Measurements from ENCODE around the gene COQ10A.
A peak's percentile ranks its signal among the peaks of the same experiment; 100 is the strongest.

COQ10A gene

DNA sequence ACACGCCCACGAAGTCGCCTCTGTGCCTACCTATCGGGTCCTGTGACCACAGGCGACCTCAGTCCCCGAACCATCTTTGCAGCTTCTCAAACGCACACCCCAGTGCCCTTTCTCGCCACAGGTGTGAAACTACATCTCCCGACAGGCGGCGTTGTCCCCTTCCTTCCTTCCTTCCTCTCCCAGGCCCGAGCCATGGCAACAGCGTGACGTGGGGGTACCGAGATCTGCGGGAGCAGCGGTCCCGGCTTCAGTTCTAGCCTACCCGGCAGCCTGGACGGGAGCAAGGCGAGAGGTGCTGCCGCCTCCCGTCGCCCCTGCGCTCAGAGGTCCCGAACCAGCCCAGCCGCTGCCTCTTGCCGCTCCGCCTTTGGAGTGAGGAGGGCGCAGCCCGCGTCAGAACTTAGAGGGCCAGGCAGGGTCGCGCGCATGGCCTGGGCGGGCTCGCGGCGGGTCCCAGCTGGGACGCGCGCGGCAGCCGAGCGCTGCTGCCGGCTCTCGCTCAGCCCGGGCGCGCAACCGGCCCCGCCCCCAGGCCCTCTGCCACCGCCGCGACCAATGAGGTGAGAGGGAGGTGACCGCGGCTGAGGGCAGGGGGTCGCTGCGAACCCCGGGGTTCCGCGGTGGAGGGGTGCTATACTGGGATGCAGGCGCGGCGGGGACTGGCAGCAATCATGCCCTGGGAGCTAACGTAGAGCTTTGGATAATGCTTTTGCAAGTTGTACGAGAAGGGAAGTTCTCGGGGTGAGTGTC lies at the start of gene COQ10A:
COQ10A (plus strand) TSS at position 250 of the 750 bp plus-strand sequence; CDS start at position 427, 177 bp downstream.
- peak within 1 kb of the TSS; percentile 65 for H3K4me3 ChIP-seq (ENCODE audit: low read depth, low read length)
- TF ChIP-seq, protein P1, sequence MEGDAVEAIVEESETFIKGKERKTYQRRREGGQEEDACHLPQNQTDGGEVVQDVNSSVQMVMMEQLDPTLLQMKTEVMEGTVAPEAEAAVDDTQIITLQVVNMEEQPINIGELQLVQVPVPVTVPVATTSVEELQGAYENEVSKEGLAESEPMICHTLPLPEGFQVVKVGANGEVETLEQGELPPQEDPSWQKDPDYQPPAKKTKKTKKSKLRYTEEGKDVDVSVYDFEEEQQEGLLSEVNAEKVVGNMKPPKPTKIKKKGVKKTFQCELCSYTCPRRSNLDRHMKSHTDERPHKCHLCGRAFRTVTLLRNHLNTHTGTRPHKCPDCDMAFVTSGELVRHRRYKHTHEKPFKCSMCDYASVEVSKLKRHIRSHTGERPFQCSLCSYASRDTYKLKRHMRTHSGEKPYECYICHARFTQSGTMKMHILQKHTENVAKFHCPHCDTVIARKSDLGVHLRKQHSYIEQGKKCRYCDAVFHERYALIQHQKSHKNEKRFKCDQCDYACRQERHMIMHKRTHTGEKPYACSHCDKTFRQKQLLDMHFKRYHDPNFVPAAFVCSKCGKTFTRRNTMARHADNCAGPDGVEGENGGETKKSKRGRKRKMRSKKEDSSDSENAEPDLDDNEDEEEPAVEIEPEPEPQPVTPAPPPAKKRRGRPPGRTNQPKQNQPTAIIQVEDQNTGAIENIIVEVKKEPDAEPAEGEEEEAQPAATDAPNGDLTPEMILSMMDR (IDR thresholded peaks at IDR 0.05; ENCODE audit: low read depth, low read length, missing control alignments) = peak; percentile 76
- peak; percentile 57 for DNase-seq (ENCODE audit: low read depth)
- in situ Hi-C loops (cut with HindIII; ENCODE audit: low sequenced_read_pairs) = no loop called here

- in situ Hi-C loops (cut with HindIII; ENCODE audit: low sequenced_read_pairs) = loop anchor here (5.0 kb wide), 1 partner anchor 93 kb away; the partner anchor contains the start of gene ESYT1
- no peak for DNase-seq (ENCODE audit: low read depth)
- no peak overlapping the region for H3K4me3 ChIP-seq (ENCODE audit: low read depth, low read length)
- TF ChIP-seq, protein P1 (IDR thresholded peaks at IDR 0.05; ENCODE audit: low read depth, low read length, missing control alignments) = no peak
Observed at GRCh38 chr12:56219840-56220239, 46.9 kb upstream of the COQ10A start.

- no peak for DNase-seq (ENCODE audit: low read depth)
- TF ChIP-seq, protein P1 (IDR thresholded peaks at IDR 0.05; ENCODE audit: low read depth, low read length, missing control alignments) = no peak
- in situ Hi-C loops (cut with HindIII; ENCODE audit: low sequenced_read_pairs) = loop anchor here (5.0 kb wide), 1 partner anchor 93 kb away; the partner anchor contains the start of gene ESYT1
- H3K4me3 ChIP-seq (ENCODE audit: low read depth, low read length) = peak overlapping the region; percentile 64
Observed at GRCh38 chr12:56220611-56221231, 46.0 kb upstream of the COQ10A start.

DNA sequence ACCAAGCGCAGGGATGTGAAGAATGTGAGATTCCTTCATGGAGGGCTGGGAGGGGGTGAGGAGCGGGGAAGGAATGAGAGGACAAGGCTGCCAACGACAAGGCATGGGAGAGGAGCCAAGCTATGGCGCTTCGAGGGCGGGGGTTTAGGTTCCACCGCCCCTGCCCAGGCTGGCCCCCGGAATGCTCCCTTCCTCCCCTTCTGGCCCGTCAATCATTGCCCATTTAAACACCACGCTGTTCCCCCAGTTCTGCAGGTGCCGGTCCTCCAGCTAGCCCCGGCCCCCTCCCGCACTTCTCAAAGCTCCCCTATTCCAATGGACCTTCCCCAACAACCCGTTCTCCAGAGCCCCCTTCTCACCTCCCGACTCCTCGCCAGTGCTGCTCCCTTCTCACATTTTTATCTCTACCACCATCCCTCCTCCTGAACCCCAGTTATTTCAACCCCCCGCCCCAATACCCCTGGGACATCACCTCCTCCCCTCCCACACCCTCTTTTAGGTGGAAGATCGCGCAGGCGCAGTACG lies 45.4 kb upstream of the COQ10A start:
- TF ChIP-seq, protein P1 (IDR thresholded peaks at IDR 0.05; ENCODE audit: low read depth, low read length, missing control alignments) = no peak
- peak; percentile 68 for DNase-seq (ENCODE audit: low read depth)

DNA sequence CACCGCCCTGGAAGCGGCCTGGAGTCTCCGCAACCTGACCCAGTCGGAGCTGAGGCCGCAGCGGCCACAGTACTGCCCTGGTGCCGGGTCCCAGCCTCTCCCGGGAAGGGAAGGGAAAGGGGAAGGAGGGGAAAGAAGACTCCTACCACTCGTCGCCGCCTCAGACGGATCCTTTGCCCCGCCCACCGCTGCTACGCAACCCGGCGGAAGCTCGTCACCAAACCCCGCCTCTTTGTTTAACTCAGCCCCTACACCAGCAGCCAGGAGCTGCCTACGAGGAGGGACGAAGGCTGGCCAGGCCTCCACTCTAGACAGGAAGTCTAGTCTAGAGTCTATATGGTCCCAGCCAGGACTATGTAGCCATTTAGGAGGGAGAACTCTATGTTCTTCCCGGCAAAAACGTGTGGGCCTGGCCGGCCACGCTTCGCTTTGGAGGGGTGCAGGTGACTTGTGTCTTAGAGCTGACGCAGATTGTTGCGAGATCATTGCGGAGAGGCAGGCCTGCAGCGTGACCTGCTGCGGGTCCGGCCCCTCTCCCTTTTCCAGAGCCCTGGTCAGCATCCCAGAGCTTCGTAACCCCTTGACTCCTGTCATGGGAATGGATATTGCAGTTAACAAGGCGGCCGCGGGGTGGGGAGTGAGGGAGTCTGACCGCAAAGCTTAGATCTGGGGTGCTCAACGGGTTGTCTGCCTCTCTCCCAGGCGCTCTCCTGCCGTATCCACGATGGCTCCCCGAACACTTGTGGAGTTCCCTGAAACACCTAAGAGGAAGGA lies 44.8 kb upstream of the COQ10A start, which contains the start of gene RNF41:
RNF41 (minus strand) TSS at position 166 of the 774 bp plus-strand sequence. CDS start 7,875 bp downstream, outside the sequence.
- TF ChIP-seq, protein P1 (IDR thresholded peaks at IDR 0.05; ENCODE audit: low read depth, low read length, missing control alignments) = no peak
- H3K4me3 ChIP-seq (ENCODE audit: low read depth, low read length) = peak within 1 kb of the TSS; percentile 64
- peak; percentile 93 for DNase-seq (ENCODE audit: low read depth)
- in situ Hi-C loops (cut with HindIII; ENCODE audit: low sequenced_read_pairs) = loop anchor here (5.0 kb wide), 1 partner anchor 95 kb away; the partner anchor contains the start of gene ESYT1

More for the DNA sequence above, 45.4 kb upstream of the COQ10A start:
- peak overlapping the region; percentile 64 for H3K4me3 ChIP-seq (ENCODE audit: low read depth, low read length)
- in situ Hi-C loops (cut with HindIII; ENCODE audit: low sequenced_read_pairs) = loop anchor here (5.0 kb wide), 1 partner anchor 94 kb away; the partner anchor contains the start of gene ESYT1

DNA sequence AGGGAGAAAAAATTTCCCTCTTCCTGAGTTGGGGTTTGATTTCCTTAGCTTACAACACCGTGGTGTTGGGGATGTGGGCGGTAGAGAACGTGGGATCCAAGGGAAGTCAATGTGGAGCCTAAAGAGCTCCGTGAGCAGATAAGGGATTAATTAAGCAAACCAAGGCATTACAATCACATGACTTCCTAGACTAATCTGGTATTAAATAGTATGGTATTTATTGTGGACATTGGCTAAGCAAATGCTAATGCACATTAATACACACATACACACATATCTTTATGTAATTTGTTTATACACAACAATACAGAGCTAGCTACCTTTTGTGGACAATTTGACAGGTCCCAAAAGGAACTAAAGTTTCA lies 44.2 kb upstream of the COQ10A start:
- in situ Hi-C loops (cut with HindIII; ENCODE audit: low sequenced_read_pairs) = loop anchor here (5.0 kb wide), 1 partner anchor 95 kb away; the partner anchor contains the start of gene ESYT1
- no peak for DNase-seq (ENCODE audit: low read depth)
- H3K4me3 ChIP-seq (ENCODE audit: low read depth, low read length) = peak overlapping the region; percentile 64
- TF ChIP-seq, protein P1 (IDR thresholded peaks at IDR 0.05; ENCODE audit: low read depth, low read length, missing control alignments) = no peak

All from astrocyte of the cerebellum (primary cell).